Esophagus squamous epithelium (tissue), 4 donors: ENCODE data around the gene CLSTN1.

ENCODE experiments used
- CTCF ChIP-seq, 6 experiments: fragments of 450-650 bp in 4 of 6; fragments of 200-600 bp in 2 of 6; sonication (generic) in 2 of 6; IDR thresholded peaks; one replicate each; pipeline ENCODE4 v1.5.1; 2016 to 2019; ENCODE audit warnings: antibody characterized with exemption in 6 of 6, mild to moderate bottlenecking in 4 of 6, moderate library complexity in 4 of 6
- POLR2A ChIP-seq, 4 donors: fragments of 450-650 bp; IDR thresholded peaks; one replicate each; pipeline ENCODE4 v1.6.1; 2017; ENCODE audit warnings: antibody characterized with exemption in 4 of 4, mild to moderate bottlenecking in 4 of 4, moderate library complexity in 3 of 4

GRCh38 chr1:9805006-9805508 lies 18.7 kb downstream of the CLSTN1 start:
- TF ChIP-seq CTCF (IDR thresholded peaks at IDR 0.05) (no peak), POLR2A (IDR thresholded peaks at IDR 0.05) (no peak)
